GM12873 (cell line): ENCODE results near the gene CWH43.

Source experiments
- CTCF ChIP-seq: IDR thresholded peaks from 2 replicates; pipeline ENCODE4 v1.5.1; 2012; ENCODE audit warnings: low read depth, mild to moderate bottlenecking, moderate library complexity, low read length, control low read depth; ENCODE audit not compliant: insufficient read depth; ENCODE audit errors: missing control alignments

Gene CWH43

GRCh38 chr4:48963042-48963679 is 22.9 kb upstream of the CWH43 start:
- peak; percentile 89 for TF ChIP-seq CTCF

GRCh38 chr4:48967101-48967500 is 19.0 kb upstream of the CWH43 start:
- TF ChIP-seq CTCF, result no peak

DNA sequence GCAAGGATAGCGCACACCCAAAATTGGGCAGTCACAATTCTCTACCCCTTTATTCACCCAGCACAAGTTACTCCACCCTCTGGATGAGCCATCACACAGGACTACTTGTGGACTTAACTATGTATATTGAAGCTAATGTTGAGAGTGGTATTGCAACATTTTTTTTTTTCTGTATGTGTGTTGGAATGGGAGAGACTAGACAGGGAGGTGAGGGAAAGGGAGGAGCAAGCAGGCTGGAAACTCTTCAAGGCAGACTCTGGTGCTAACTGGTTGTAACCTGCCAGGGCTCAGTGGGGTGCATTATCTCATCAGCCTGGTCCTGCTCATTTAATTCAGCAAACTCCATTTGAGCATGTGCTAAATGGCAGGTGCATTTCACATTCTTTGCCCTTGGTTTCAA is 18.4 kb upstream of the CWH43 start:
- no peak for TF ChIP-seq CTCF

DNA sequence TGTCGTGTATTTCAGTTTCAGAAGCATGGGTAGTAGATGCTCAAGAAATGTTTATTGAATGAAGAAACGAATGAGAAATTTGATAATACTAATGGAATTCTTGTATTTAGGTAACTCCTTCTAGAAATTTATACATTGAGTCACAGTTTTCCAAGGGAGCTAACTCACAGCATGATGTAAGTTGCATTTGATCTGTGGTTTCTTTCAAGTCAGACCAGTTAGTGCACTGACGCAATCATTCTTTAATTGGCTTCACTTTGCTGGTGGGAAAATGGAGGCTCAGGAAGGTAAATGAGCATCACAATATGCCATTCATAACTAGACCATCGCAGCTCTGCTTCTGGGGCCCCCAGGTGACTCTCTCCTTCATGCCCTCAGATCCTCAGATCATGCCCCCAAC is 17.3 kb upstream of the CWH43 start:
- no peak for TF ChIP-seq CTCF

- no peak for TF ChIP-seq CTCF
Measured at GRCh38 chr4:48970471-48970921, 15.6 kb upstream of the CWH43 start.

DNA sequence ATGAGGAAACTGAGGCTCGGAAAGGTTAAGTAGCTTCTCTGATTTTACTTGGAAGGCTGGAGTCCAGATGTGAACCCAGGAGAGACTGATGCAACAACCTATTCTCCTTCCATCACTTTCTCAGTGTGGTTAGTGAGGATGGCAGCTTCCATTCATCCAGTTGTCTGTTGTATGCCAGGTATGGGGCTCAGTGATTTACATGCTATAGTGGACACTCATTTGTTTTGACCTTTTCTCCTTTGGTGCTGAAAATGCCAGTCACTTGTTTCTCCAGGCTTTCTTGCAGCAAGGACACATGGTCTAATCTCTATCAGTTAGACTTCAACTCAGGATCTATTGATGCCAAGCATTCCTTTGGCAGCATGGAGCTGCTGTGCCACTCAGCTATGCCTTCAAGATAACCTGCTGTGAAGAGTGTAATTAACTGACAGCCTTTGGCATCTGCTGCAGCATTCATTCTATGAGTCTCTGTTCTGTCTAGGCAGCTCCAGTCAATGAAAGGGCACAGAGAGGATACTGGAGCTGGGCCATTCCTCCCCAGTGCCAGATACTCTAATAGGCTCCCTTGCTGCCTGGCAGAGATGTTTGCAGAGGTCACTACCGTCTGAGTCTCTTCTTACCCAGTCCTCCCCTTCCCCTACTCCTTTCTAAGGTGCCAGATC is 11.0 kb upstream of the CWH43 start:
- TF ChIP-seq CTCF, result no peak

- TF ChIP-seq CTCF, result no peak
Measured at GRCh38 chr4:48976041-48976440, 10.0 kb upstream of the CWH43 start.
